ENCODE data around the gene NDUFB6. TPM values are rescaled to one million over a fixed set of nuclear protein-coding genes. Genes with fewer than 3 reads are reported as not detected.
A peak's percentile ranks its signal among the peaks of the same experiment; 100 is the strongest.

NDUFB6 gene
- total RNA-seq, 2 donors from 2014 or later, result 6.9 to 7.5 TPM

GRCh38 chr9:32587901-32588300 is 14.9 kb upstream of the NDUFB6 start:
- Histone ChIP-seq H3K27ac (no peak overlapping the region), H3K4me1 (no peaks in the 10 kb centered on the region), H3K4me3 (no peak overlapping the region), H3K36me3 (replicated peaks in 1 of 2; ENCODE audit: insufficient read depth in 1 of 2, low read depth in 2 of 2) (no peaks in the 10 kb centered on the region), H3K27me3 (no peaks in the 10 kb centered on the region), H3K9me3 (no peaks in the 10 kb centered on the region)
- intact Hi-C loops (cut with DNase I), result loop anchor here (10.0 kb wide), 2 partner anchors 153 to 387 kb away; no protein-coding TSS in a partner anchor
- no peak for ATAC-seq
- TF ChIP-seq, protein P1, sequence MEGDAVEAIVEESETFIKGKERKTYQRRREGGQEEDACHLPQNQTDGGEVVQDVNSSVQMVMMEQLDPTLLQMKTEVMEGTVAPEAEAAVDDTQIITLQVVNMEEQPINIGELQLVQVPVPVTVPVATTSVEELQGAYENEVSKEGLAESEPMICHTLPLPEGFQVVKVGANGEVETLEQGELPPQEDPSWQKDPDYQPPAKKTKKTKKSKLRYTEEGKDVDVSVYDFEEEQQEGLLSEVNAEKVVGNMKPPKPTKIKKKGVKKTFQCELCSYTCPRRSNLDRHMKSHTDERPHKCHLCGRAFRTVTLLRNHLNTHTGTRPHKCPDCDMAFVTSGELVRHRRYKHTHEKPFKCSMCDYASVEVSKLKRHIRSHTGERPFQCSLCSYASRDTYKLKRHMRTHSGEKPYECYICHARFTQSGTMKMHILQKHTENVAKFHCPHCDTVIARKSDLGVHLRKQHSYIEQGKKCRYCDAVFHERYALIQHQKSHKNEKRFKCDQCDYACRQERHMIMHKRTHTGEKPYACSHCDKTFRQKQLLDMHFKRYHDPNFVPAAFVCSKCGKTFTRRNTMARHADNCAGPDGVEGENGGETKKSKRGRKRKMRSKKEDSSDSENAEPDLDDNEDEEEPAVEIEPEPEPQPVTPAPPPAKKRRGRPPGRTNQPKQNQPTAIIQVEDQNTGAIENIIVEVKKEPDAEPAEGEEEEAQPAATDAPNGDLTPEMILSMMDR (IDR thresholded peaks at IDR 0.05), result no peak
- TF ChIP-seq POLR2A (IDR thresholded peaks at IDR 0.05), result no peak
- DNase-seq, result no peak

DNA sequence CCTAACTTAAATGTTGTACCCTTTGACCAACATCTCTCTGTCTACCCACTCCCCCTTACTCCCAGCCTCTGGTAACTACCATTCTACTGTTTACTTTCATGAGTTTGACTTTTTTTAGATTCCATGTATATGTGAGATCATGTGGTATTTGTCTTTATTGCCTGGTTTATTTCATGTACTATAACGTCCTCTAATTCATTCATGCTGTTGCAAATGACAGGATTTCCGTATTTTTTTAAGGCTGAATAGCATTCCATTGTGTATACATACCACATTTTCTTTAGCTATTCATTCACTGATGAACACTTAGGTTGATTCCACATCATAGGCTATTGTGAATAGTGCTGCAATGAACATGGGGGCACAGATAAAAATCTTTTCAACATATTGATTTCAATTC is 11.8 kb upstream of the NDUFB6 start:
- ATAC-seq (no peak), DNase-seq (no peak)
- intact Hi-C loops (cut with DNase I), result loop anchor here (5.0 to 10.0 kb wide), 3 partner anchors 150 to 390 kb away; no protein-coding TSS in a partner anchor
- Histone ChIP-seq H3K4me1 (no peaks in the 10 kb centered on the region), H3K36me3 (replicated peaks in 1 of 2; ENCODE audit: insufficient read depth in 1 of 2, low read depth in 2 of 2) (no peaks in the 10 kb centered on the region), H3K27ac (no peak overlapping the region), H3K9me3 (no peaks in the 10 kb centered on the region), H3K27me3 (no peaks in the 10 kb centered on the region), H3K4me3 (no peak overlapping the region)
- WGBS, 2 donors, result 15 to 16% methylated on average over 2 of the region's 2 CpGs
- TF ChIP-seq POLR2A (IDR thresholded peaks at IDR 0.05), result no peak
- TF ChIP-seq, protein P1 (IDR thresholded peaks at IDR 0.05), result no peak

DNA sequence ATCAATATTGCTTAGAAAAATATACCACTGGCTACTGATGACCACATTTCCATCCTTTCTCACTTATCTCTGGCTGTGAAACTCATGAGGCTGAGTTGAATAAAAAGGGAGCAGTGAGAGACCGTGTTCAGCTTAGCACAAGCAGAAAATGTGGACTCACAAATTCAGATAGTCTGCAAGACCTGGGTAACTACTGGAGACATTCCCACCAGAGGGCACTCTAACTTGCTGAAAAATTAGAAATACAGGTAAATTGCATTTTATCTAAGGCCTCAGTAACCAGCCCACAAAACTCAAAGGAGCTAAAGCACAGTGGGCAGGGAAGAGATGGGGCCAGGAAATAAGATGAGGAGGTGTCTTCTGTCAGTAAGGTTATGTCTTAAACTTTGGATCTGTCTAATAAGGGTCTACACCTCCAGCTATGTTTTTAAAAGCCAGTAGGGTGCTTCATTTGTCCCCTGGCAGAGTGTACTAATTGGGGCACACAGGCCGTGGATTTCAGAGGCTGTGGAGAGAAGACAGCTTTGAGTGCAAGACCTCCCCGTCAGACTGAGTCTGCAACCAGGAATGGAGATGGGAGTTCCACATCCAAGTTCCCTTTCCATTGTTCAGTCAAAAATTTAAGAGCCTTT is 8.7 kb upstream of the NDUFB6 start:
- peak; percentile 45 for ATAC-seq
- intact Hi-C loops (cut with DNase I), result loop anchor here (5.0 to 10.0 kb wide), 3 partner anchors 147 to 393 kb away; no protein-coding TSS in a partner anchor

GRCh38 chr9:32580631-32581300 is 7.8 kb upstream of the NDUFB6 start:
- no peak overlapping the region for H3K27ac ChIP-seq
- no peaks in the 10 kb centered on the region for H3K27me3 ChIP-seq
- no peaks in the 10 kb centered on the region for H3K9me3 ChIP-seq
- H3K4me3 ChIP-seq, result no peak overlapping the region
- H3K4me1 ChIP-seq, result no peaks in the 10 kb centered on the region
- intact Hi-C loops (cut with DNase I), result loop anchor here (5.0 to 10.0 kb wide), 3 partner anchors 146 to 394 kb away; no protein-coding TSS in a partner anchor
- 11 to 14% methylated on average over 3 of the region's 3 CpGs for WGBS, 2 donors
- no peak for DNase-seq
- ATAC-seq, result no peak
- TF ChIP-seq, protein P1 (IDR thresholded peaks at IDR 0.05), result no peak
- TF ChIP-seq POLR2A (IDR thresholded peaks at IDR 0.05), result no peak
- H3K36me3 ChIP-seq (replicated peaks in 1 of 2; ENCODE audit: insufficient read depth in 1 of 2, low read depth in 2 of 2), result no peaks in the 10 kb centered on the region

More for the DNA sequence above, 8.7 kb upstream of the NDUFB6 start:
- H3K27ac ChIP-seq, result no peak overlapping the region
- no peaks in the 10 kb centered on the region for H3K9me3 ChIP-seq
- DNase-seq, result peak; percentile 31 to 60 (median 42)
- no peak overlapping the region for H3K4me3 ChIP-seq
- 18 to 20% methylated on average over 3 of the region's 3 CpGs for WGBS, 2 donors
- no peaks in the 10 kb centered on the region for H3K4me1 ChIP-seq
- no peaks in the 10 kb centered on the region for H3K27me3 ChIP-seq
- no peak for TF ChIP-seq POLR2A (IDR thresholded peaks at IDR 0.05)
- TF ChIP-seq, protein P1 (IDR thresholded peaks at IDR 0.05), result peak; percentile 46 to 53 (median 50)
- H3K36me3 ChIP-seq (replicated peaks in 1 of 2; ENCODE audit: insufficient read depth in 1 of 2, low read depth in 2 of 2), result no peaks in the 10 kb centered on the region

All from body of pancreas (tissue), 4 donors.